Ovary (tissue), 10 donors: ENCODE results near the gene MAGEA1. TPM values are rescaled to one million over a fixed set of nuclear protein-coding genes. Genes with fewer than 3 reads are reported as not detected.
"Not testable (repeated sequence)": the region's sequence is repeated elsewhere in the genome, so short reads cannot be mapped to it uniquely, and the experiment has no call there.

Experiments
- DNase-seq, 5 donors: peaks; one replicate each; pipeline ENCODE4 v3.0.0-alpha.2; 2019 to 2020
- H3K27ac ChIP-seq, 2 donors: fragments of 200-600 bp; one replicate each; pipeline versions ENCODE4 v1.5.1 to v1.8.0; 2019 to 2022
- H3K27me3 ChIP-seq: fragments of 200-600 bp; one replicate; pipeline ENCODE4 v1.8.0; 2022
- H3K36me3 ChIP-seq: fragments of 200-600 bp; sonication (generic); one replicate; pipeline ENCODE4 v1.5.1; 2019
- H3K4me1 ChIP-seq: one replicate; pipeline ENCODE4 v1.8.1; 2013; ENCODE audit warnings: mild to moderate bottlenecking, moderate library complexity; ENCODE audit not compliant: insufficient read depth
- H3K4me3 ChIP-seq: fragments of 200-600 bp; sonication (generic); one replicate; pipeline ENCODE4 v1.5.1; 2017
- H3K9me3 ChIP-seq, 2 donors: fragments of 200-600 bp in 1 of 2; sonication (generic) in 1 of 2; one replicate each; pipeline versions ENCODE4 v1.5.1 to v1.8.1; 2013 to 2019; ENCODE audit warnings: mild to moderate bottlenecking in 1 of 2, moderate library complexity in 1 of 2
- CTCF ChIP-seq, 3 donors: fragments of 450-650 bp in 2 of 3; fragments of 200-600 bp in 1 of 3; IDR thresholded peaks; one replicate each; pipeline versions ENCODE4 v1.5.1 to v1.8.0; 2016 to 2022; ENCODE audit warnings: antibody characterized with exemption in 3 of 3, mild to moderate bottlenecking in 1 of 3
- EP300 ChIP-seq: sonication (generic); formaldehyde crosslinking; IDR thresholded peaks from one replicate; pipeline ENCODE4 v1.6.1; 2017; ENCODE audit warnings: antibody characterized with exemption
- POLR2A ChIP-seq: fragments of 450-650 bp; IDR thresholded peaks from one replicate; pipeline ENCODE4 v1.6.1; 2017; ENCODE audit warnings: antibody characterized with exemption, mild to moderate bottlenecking, moderate library complexity
- WGBS, 3 donors: extraction: QIAGEN DNeasy Blood & Tissue Kit in 1 of 3; methylation state at CpG; one replicate each; pipeline versions ENCODE4 v1.1.5 to v1.1.7; 2013 to 2017; 5-methylcytosine and 5-hydroxymethylcytosine counted together
- intact Hi-C, 4 donors: fragments of 100-400 bp; cut with DNase I; formaldehyde crosslinking; loops; one replicate each; pipeline versions ENCODE4 v1.11.0 to v1.15.1; 2022 to 2023
- long read RNA-seq, 3 donors: library from polyadenylated mRNA in 2 of 3; unstranded in 2 of 3; transcript quantifications; one replicate each; pipeline ENCODE4 v2.0.0 and lab custom pipeline, GENCODE V29; 2021 to 2026
- polyA plus RNA-seq, 2 donors: library from polyadenylated mRNA; stranded (reverse); fragments of 200-250 nt in 1 of 2; fragments of 350-450 nt in 1 of 2; fragmentation: Illumina TruSeq in 1 of 2; extraction: RNeasy Lipid Tissue Mini Kit (QIAGEN cat#74804) in 1 of 2; gene quantifications; one replicate each; pipeline ENCODE4 v1.2.3, GENCODE V29; 2013 to 2014
- total RNA-seq, 7 donors: library from RNA; depleted of rRNA in 2 of 7; stranded (reverse); fragments of >200 nt in 2 of 7; fragmentation: NEBNext Ultra II Directional in 3 of 7; extraction: Animal tissue kit (Norgen Biotek cat#: 25700) in 3 of 7; gene quantifications; one replicate each; pipeline versions ENCODE4 v1.1.0 to v1.2.4, GENCODE V29; 2016 to 2023
- donor health status: DM: no; HTN: no; CAD: no; lungs with moderate emphysema.
- donor health status: DM: no; HTN: no; CAD: no.
- donor health status: Bipolar disorder and iron deficiency.
- donor health status: DM: yes; HTN: yes; CAD: no.
- donor health status: DM: no; HTN: no; CAD: no.
- donor health status: DM: yes; HTN: yes; CAD: no.

MAGEA1 gene
- total RNA-seq (not detected), polyA plus RNA-seq (not detected)
- long read RNA-seq, donor 1: 0 reads
- long read RNA-seq, donor 2: 0 reads
- long read RNA-seq, donor 3: 0 reads

GRCh38 chrX:153179131-153179530 lies at the start of gene MAGEA1:
Gene MAGEA1, plus strand, starts transcription at chrX:153179284. Its CDS starts 3,106 bp downstream, at chrX:153182390.
- DNase-seq: no peak
- whole genome bisulfite sequencing, 3 donors: 90 to 94% (median 91%) methylated on average over 11 to 19 of the region's 19 CpGs
- intact Hi-C loops: no loop called here
- TF ChIP-seq EP300 (no peak), POLR2A (no peak), CTCF (IDR thresholded peaks at IDR 0.05) (no peak)
- H3K27ac ChIP-seq: no peak within 1 kb of the TSS
- H3K4me3 ChIP-seq: no peak within 1 kb of the TSS
- H3K4me1 ChIP-seq: no peaks in the 10 kb centered on the region
- H3K36me3 ChIP-seq: no peaks in the 10 kb centered on the region
- no peaks in the 10 kb centered on the region for H3K9me3 ChIP-seq
- H3K27me3 ChIP-seq: no peaks in the 10 kb centered on the region

GRCh38 chrX:153132924-153133323 lies 46.2 kb upstream of the MAGEA1 start:
- WGBS, 3 donors: no CpG with 5 or more reads among the region's 12 CpGs
- intact Hi-C loops, H3K9me3 ChIP-seq, H3K36me3 ChIP-seq, H3K27ac ChIP-seq, H3K4me1 ChIP-seq, DNase-seq, H3K27me3 ChIP-seq, H3K4me3 ChIP-seq: not testable (repeated sequence)

GRCh38 chrX:153139074-153139473 lies 40.0 kb upstream of the MAGEA1 start:
- H3K4me3 ChIP-seq, intact Hi-C loops, H3K9me3 ChIP-seq, H3K4me1 ChIP-seq, H3K27me3 ChIP-seq, H3K27ac ChIP-seq, DNase-seq, H3K36me3 ChIP-seq: not testable (repeated sequence)
- no CpG with 5 or more reads among the region's 4 CpGs for WGBS, 3 donors

- H3K4me3 ChIP-seq, H3K4me1 ChIP-seq, H3K9me3 ChIP-seq, intact Hi-C loops, H3K27me3 ChIP-seq, H3K36me3 ChIP-seq, H3K27ac ChIP-seq, DNase-seq: not testable (repeated sequence)
- 69% methylated on average over 1 of the region's 7 CpGs; no CpG with 5 or more reads in 2 of the 3 donors for WGBS, 3 donors
These were observed 32.8 kb upstream of the MAGEA1 start for GRCh38 chrX:153146288-153146687.

GRCh38 chrX:153153516-153153915 lies 25.6 kb upstream of the MAGEA1 start:
- DNase-seq: no peak
- intact Hi-C loops: no loop called here
- Histone ChIP-seq H3K27ac (no peak overlapping the region), H3K27me3 (no peaks in the 10 kb centered on the region), H3K4me1 (no peaks in the 10 kb centered on the region), H3K9me3 (no peaks in the 10 kb centered on the region), H3K36me3 (no peaks in the 10 kb centered on the region), H3K4me3 (no peak overlapping the region)
- 43 to 55% (median 52%) methylated on average over 3 of the region's 3 CpGs for WGBS, 3 donors
- no peak for TF ChIP-seq EP300
- TF ChIP-seq CTCF (IDR thresholded peaks at IDR 0.05): no peak
- TF ChIP-seq POLR2A: no peak

GRCh38 chrX:153157450-153157849 lies 21.6 kb upstream of the MAGEA1 start:
- Histone ChIP-seq H3K9me3 (no peaks in the 10 kb centered on the region), H3K4me3 (no peak overlapping the region), H3K4me1 (no peaks in the 10 kb centered on the region), H3K27me3 (no peaks in the 10 kb centered on the region), H3K36me3 (no peaks in the 10 kb centered on the region), H3K27ac (no peak overlapping the region)
- DNase-seq: no peak
- TF ChIP-seq EP300: no peak
- TF ChIP-seq POLR2A: no peak
- TF ChIP-seq CTCF (IDR thresholded peaks at IDR 0.05): no peak
- intact Hi-C loops: no loop called here
- 44 to 73% (median 61%) methylated on average over 5 of the region's 5 CpGs for WGBS, 3 donors
